Mesothelial cell of epicardium (in vitro differentiated cells): Measurements from ENCODE around the gene ROR2. TPM values are rescaled to one million over a fixed set of nuclear protein-coding genes. Genes with fewer than 3 reads are reported as not detected.

Experiments used
- DNase-seq, 2 experiments: peaks; one replicate each; pipeline ENCODE4 v3.0.0; 2021; ENCODE audit warnings: low spot score in 2 of 2; ENCODE audit not compliant: unreplicated experiment in 2 of 2
- H3K27ac Mint-ChIP-seq: 2 replicates; pipeline ENCODE4 v1.8.0; 2021; ENCODE audit warnings: mixed read lengths
- H3K27me3 Mint-ChIP-seq: 2 replicates; pipeline ENCODE4 v1.8.0; 2021; ENCODE audit warnings: low read depth, mixed read lengths
- H3K36me3 Mint-ChIP-seq: 2 replicates; pipeline ENCODE4 v1.8.0; 2021; ENCODE audit warnings: mixed read lengths
- H3K4me1 Mint-ChIP-seq: 2 replicates; pipeline ENCODE4 v1.8.0; 2021; ENCODE audit warnings: mixed read lengths
- H3K4me3 Mint-ChIP-seq: 2 replicates; pipeline ENCODE4 v1.8.0; 2021; ENCODE audit warnings: mild to moderate bottlenecking, moderate library complexity, mixed read lengths
- H3K9me3 Mint-ChIP-seq: 2 replicates; pipeline ENCODE4 v1.8.0; 2021; ENCODE audit warnings: mixed read lengths
- total RNA-seq: library from RNA; stranded (reverse); gene quantifications from 3 replicates; pipeline ENCODE4 v1.2.1, GENCODE V29; 2021
- TF ChIP-seq, protein P1 (sequence below): fragments of 200-600 bp; sonication (generic); IDR thresholded peaks from one replicate; pipeline ENCODE4 v1.5.0; 2021; ENCODE audit warnings: antibody characterized with exemption; ENCODE audit not compliant: unreplicated experiment

The ROR2 gene
- total RNA-seq, 1 donor from 2014 or later = 41.0 TPM

DNA sequence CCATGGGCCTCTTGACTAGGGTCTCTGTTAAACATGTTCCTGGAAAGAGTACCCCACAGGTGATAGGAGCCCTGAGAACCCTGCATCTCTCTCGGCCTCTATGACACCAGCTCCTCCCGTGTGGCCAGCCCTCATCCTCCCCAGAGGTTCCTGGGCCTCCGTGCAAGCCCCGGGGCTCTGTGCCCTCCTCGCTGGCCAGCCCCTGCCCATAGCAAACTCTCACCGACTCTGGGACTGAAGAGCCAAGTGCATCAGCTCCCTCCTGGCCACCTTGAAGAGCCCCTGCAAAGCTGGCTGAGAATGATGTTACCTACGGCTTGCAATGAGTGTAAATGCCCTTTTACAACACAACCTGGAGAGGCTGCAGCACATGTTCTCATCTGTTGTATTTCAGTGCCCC lies 224.4 kb downstream of the ROR2 start:
- DNase-seq = no peak
- H3K4me3 Mint-ChIP-seq = no peak overlapping the region
- TF ChIP-seq, protein P1, sequence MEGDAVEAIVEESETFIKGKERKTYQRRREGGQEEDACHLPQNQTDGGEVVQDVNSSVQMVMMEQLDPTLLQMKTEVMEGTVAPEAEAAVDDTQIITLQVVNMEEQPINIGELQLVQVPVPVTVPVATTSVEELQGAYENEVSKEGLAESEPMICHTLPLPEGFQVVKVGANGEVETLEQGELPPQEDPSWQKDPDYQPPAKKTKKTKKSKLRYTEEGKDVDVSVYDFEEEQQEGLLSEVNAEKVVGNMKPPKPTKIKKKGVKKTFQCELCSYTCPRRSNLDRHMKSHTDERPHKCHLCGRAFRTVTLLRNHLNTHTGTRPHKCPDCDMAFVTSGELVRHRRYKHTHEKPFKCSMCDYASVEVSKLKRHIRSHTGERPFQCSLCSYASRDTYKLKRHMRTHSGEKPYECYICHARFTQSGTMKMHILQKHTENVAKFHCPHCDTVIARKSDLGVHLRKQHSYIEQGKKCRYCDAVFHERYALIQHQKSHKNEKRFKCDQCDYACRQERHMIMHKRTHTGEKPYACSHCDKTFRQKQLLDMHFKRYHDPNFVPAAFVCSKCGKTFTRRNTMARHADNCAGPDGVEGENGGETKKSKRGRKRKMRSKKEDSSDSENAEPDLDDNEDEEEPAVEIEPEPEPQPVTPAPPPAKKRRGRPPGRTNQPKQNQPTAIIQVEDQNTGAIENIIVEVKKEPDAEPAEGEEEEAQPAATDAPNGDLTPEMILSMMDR = no peak
- no peaks in the 10 kb centered on the region for H3K4me1 Mint-ChIP-seq
- H3K27ac Mint-ChIP-seq = no peak overlapping the region
- peaks cover 41% of the 10 kb centered on the region for H3K36me3 Mint-ChIP-seq
- no peaks in the 10 kb centered on the region for H3K9me3 Mint-ChIP-seq
- H3K27me3 Mint-ChIP-seq = no peaks in the 10 kb centered on the region

DNA sequence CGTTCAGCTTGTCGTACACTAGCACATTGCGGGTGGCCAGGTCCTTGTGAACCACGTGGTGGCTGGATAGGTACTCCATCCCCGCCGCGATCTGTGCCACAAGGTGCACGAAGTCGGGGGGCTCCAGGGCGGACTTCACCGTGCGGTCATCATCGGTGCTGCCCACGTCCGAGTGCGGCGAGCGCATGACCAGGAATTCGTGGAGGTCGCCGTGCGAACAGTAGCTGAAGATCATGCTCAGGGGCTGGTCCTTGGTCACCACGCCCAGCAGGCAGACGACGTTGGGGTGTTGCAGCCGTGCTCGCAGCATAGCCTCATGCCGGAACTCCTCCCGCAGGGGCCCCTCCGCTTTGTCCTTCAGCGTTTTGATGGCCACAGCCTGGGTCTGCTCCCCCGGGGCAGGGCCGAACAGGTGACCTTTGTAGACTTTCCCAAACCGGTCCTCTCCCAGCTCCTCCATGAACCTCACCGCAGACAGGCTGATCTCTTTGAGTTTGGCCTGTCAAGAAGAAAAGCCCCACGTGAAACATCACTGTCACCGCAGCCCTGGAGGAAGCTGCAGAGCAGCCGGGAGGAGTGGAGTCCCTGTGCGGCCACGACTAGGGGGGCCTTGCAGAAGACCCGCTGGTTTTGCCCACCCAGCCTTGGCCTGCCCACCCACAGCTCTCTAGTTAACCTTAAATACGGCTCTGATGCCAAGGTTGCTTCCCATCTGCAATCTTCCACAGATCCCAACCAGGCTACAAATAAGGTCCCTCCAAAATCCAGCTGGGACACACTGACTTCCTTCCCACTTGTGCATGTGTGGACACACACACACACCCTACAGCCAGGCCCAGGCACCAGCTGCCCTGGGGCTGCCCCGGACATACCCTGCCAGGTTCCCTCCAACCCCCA lies 225.2 kb downstream of the ROR2 start:
- peaks cover 39% of the 10 kb centered on the region for H3K36me3 Mint-ChIP-seq
- H3K27ac Mint-ChIP-seq = no peak overlapping the region
- no peaks in the 10 kb centered on the region for H3K9me3 Mint-ChIP-seq

DNA sequence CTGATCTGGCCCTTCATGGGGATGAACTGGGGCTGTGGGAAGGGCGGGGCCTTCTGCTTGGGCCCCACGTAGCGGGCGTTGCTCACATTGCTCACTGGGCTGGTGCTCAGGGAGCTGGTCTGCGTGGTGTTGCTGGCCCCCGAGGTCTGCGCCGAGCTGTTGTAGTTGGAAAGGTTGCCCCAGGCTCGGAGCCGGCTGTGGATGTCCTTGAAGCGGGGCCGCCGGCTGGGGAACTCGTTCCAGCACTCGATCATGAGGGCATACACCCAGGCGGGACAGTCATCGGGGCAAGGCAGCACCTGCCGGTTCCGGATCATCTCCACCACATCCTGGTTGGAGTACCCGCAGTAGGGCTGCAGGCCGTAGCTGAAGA lies 226.0 kb downstream of the ROR2 start:
- Mint-ChIP-seq H3K27me3 (no peaks in the 10 kb centered on the region), H3K4me3 (no peak overlapping the region), H3K4me1 (no peaks in the 10 kb centered on the region), H3K36me3 (peaks cover 35% of the 10 kb centered on the region), H3K27ac (no peak overlapping the region), H3K9me3 (no peaks in the 10 kb centered on the region)
- TF ChIP-seq, protein P1 = no peak
- DNase-seq = no peak

More for the DNA sequence above, 225.2 kb downstream of the ROR2 start:
- Mint-ChIP-seq H3K4me1 (no peaks in the 10 kb centered on the region), H3K4me3 (no peak overlapping the region), H3K27me3 (no peaks in the 10 kb centered on the region)
- no peak for DNase-seq
- TF ChIP-seq, protein P1 = no peak

DNA sequence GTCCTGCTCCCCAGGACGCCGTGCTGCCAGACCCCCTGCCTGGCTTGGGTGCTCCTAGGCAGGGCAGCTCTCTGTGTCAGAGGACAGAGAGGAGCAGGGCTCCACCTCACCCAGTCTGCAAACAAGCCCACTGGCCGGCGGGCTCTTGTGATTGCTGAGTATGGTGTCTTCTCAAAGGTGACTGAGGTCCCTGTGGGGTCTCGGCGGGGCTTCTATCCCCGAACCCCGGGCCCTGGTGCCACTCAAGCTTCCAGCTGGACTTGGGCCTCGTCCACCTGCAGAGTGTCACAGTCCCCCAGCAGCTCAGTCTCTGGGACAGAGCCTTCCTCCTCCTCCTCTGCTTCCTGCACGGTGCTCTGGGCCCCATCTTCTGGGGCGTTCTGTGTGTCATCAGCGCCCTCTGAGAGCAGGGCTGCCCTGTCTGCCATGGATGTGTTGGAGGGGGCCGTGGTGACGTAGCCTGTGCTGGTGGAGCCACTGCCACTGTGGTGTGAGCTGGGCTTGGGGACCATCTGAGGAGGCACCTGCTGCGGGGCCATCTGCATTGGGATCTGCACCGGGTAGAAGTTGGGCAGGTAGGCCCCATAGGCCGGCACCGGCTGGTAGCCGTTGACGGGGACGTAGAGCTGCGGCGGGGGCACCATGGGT lies 226.5 kb downstream of the ROR2 start:
- Mint-ChIP-seq H3K27me3 (no peaks in the 10 kb centered on the region), H3K27ac (no peak overlapping the region), H3K36me3 (peaks cover 32% of the 10 kb centered on the region), H3K9me3 (no peaks in the 10 kb centered on the region), H3K4me1 (no peaks in the 10 kb centered on the region), H3K4me3 (no peak overlapping the region)
- TF ChIP-seq, protein P1 = no peak
- no peak for DNase-seq

DNA sequence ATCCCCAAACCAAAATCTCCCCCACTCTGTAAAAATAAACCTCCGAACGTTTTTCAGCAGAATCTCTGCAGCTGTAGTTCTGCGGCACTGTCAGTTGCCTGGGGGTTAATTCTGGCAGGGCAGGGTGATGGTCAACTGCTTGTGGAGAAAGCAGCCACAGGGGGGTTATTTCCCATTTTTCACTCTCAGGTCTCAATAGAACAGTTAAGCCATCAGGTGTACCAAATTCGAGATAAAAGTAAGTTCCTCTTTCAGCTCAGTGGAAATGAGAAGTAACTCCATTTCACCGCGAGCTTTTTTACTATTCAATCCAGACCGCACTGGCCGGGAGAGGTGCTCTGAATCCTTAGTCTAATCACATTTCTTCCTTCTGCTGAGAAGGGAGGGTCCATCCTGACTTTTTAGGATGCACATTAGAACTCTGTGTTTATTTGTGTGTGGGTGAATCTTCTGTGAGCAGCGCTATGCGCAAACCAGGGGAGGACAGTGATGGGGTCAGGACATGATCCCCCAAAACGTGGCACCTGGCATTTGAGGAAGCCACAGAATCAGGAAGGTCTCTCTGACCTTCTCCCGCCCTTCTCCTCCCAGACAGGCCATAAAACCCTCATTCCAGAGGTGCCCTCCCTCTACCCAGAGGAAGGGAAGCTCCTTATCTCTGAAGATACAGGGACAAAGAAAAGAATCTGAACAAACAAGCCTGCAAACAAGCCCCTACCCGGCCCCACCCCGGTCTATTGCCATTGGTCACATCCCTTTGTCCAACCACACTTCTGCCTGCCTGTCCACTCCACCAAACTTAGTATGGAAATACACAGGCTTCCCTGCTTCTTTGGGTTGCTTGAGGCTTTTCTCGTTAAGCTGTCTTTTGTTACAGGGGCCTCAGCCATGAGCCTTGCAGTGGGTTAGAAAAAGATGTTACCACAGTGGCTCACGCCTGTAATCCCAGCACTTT lies 229.0 kb downstream of the ROR2 start:
- no peak overlapping the region for H3K27ac Mint-ChIP-seq
- peaks cover 7% of the 10 kb centered on the region for H3K9me3 Mint-ChIP-seq
- no peaks in the 10 kb centered on the region for H3K27me3 Mint-ChIP-seq
- peaks cover 23% of the 10 kb centered on the region for H3K36me3 Mint-ChIP-seq
- no peak for DNase-seq
- no peaks in the 10 kb centered on the region for H3K4me1 Mint-ChIP-seq
- TF ChIP-seq, protein P1 = no peak
- no peak overlapping the region for H3K4me3 Mint-ChIP-seq
